IMR-90 (cell line): Measurements from ENCODE around the gene ZNF385C.

Source experiments
- CEBPB ChIP-seq: IDR thresholded peaks from 2 replicates; pipeline ENCODE4 v1.6.1; 2012; ENCODE audit warnings: low read depth, low read length, improper control_type of control experiment
- CTCF ChIP-seq: conservative IDR thresholded peaks from 2 replicates; pipeline ENCODE4 v1.5.1; 2012; ENCODE audit warnings: mild to moderate bottlenecking, low read depth, low read length, improper control_type of control experiment
- NFE2L2 ChIP-seq: fragments of 150-350 bp; IDR thresholded peaks from 2 replicates; pipeline ENCODE4 v1.6.1; 2016; ENCODE audit warnings: low read depth, mild to moderate bottlenecking, low read length
- POLR2A ChIP-seq: IDR thresholded peaks from 2 replicates; pipeline ENCODE4 v1.6.1; 2012; ENCODE audit warnings: mild to moderate bottlenecking, low read depth, low read length
- USF2 ChIP-seq: fragments of 150-350 bp; IDR thresholded peaks from 2 replicates; pipeline ENCODE4 v1.6.1; 2017; ENCODE audit warnings: mild to moderate bottlenecking, antibody characterized with exemption, low read length, low read depth

- TF ChIP-seq USF2 (no peak), CTCF (no peak), POLR2A (no peak), NFE2L2 (no peak), CEBPB (no peak)
These were observed 20.5 kb downstream of the ZNF385C start for GRCh38 chr17:42077755-42078154.
